IPS-18c (cell line): ENCODE measurements around the gene KRTAP21-1.

Source experiments
- H3K4me3 ChIP-seq: 2 replicates; pipeline ENCODE4 v1.7.0; 2013; ENCODE audit warnings: low read depth, mild to moderate bottlenecking, low read length, moderate library complexity; ENCODE audit not compliant: insufficient read depth
- H3K9me3 ChIP-seq: one replicate; pipeline ENCODE4 v1.6.1; 2013; ENCODE audit warnings: mild to moderate bottlenecking, low read length, moderate library complexity; ENCODE audit not compliant: control insufficient read depth, insufficient read depth

Gene KRTAP21-1

DNA sequence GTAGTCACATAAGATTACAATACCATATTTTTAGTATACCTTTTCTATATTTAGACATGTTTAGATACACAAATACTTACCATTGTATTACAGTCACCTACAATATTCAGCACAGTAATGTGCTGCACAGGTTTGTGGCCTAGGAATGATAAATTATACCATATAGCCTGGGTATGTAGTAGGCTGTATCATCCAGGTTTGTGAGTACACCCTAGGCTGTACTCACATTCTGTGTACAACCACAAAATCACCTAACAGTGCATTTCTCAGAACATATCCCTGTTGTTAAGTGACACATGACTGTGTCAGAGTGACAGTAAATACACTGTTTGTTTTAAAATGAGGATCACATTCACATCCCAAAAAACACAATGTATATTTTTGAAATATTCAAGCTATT lies 47.8 kb downstream of the KRTAP21-1 start:
- Histone ChIP-seq H3K9me3 (no peaks in the 10 kb centered on the region), H3K4me3 (no peak overlapping the region)
